ENCODE measurements around the gene ATRIP. TPM values are rescaled to one million over a fixed set of nuclear protein-coding genes. Genes with fewer than 3 reads are reported as not detected.

Gene ATRIP
- total RNA-seq, 1 experiment from 2014 or later, result 16.1 TPM

DNA sequence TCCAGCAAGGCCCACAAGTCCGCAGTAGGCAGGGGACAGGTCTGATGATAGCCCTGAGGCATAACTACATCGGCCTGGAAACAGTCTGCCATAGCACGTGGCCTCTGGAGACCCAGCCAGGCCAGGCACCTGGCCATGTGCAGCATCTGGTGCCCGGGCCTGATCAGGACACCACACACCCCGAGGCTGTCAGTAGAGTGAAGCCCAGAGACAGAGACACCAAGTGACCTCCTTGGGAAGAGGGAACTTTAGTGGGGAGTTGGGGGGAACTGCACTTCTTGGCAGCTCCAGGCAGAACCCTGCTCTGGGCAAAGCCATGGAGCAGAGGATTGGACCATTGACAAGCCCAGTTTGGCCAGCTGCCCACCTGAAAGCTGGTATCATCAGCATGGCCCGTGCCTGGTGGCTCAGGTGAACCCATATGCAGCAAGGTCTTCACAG, 56.2 kb downstream of the ATRIP start:
- peaks cover 5% of the 10 kb centered on the region for H3F3A ChIP-seq (ENCODE audit: low read length, unreplicated experiment)
- peak overlapping the region; percentile 84 for H3K4me3 ChIP-seq (ENCODE audit: low read length)
- H3K4me2 ChIP-seq (ENCODE audit: low read length), result peak overlapping the region; percentile 97
- no peaks in the 10 kb centered on the region for H4K20me1 ChIP-seq (ENCODE audit: low read length)
- POLR2A ChIA-PET (ENCODE audit: unreplicated experiment), result no interaction called here
- no peak for ATAC-seq
- H3K27ac ChIP-seq (ENCODE audit: low read length), result no peak overlapping the region
- TF ChIP-seq, protein P1, sequence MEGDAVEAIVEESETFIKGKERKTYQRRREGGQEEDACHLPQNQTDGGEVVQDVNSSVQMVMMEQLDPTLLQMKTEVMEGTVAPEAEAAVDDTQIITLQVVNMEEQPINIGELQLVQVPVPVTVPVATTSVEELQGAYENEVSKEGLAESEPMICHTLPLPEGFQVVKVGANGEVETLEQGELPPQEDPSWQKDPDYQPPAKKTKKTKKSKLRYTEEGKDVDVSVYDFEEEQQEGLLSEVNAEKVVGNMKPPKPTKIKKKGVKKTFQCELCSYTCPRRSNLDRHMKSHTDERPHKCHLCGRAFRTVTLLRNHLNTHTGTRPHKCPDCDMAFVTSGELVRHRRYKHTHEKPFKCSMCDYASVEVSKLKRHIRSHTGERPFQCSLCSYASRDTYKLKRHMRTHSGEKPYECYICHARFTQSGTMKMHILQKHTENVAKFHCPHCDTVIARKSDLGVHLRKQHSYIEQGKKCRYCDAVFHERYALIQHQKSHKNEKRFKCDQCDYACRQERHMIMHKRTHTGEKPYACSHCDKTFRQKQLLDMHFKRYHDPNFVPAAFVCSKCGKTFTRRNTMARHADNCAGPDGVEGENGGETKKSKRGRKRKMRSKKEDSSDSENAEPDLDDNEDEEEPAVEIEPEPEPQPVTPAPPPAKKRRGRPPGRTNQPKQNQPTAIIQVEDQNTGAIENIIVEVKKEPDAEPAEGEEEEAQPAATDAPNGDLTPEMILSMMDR (conservative IDR thresholded peaks at IDR 0.05; ENCODE audit: low read depth, low read length), result no peak
- no peak for TF ChIP-seq EZH2 (IDR thresholded peaks at IDR 0.05; ENCODE audit: low read length, unreplicated experiment)
- no peak for TF ChIP-seq EZH2phosphoT487 (IDR thresholded peaks at IDR 0.05; ENCODE audit: borderline replicate concordance, low read length)
- BruUV-seq (replicated peaks), result no TSS peak
- H3K9ac ChIP-seq (ENCODE audit: low read length), result no peak overlapping the region
- no peaks in the 10 kb centered on the region for H3K9me3 ChIP-seq (ENCODE audit: low read length)
- intact Hi-C loops (cut with micrococcal nuclease), result no loop called here
- CTCF ChIA-PET, result interaction anchor here (1.1 kb wide), 1 partner anchor 133 kb away, joined by 3 read pairs; the partner anchor contains the start of gene SLC26A6
- no peak overlapping the region for H2AFZ ChIP-seq (ENCODE audit: low read length)
- H3K27me3 ChIP-seq (ENCODE audit: low read length), result no peaks in the 10 kb centered on the region
- no peaks in the 10 kb centered on the region for H3K9me2 ChIP-seq (replicated peaks; ENCODE audit: low read length)
- H3K79me2 ChIP-seq (ENCODE audit: low read length), result peaks cover 30% of the 10 kb centered on the region
- H3K36me3 ChIP-seq (ENCODE audit: low read depth, low read length), result no peaks in the 10 kb centered on the region
- H3K4me1 ChIP-seq (ENCODE audit: insufficient read depth, low read length), result peaks cover 56% of the 10 kb centered on the region
- DNase-seq, result no peak

- BruUV-seq (replicated peaks), result no TSS peak
- Histone ChIP-seq H3K9me2 (replicated peaks; ENCODE audit: low read length) (no peaks in the 10 kb centered on the region), H3K27me3 (ENCODE audit: low read length) (no peaks in the 10 kb centered on the region), H3K79me2 (ENCODE audit: low read length) (peaks cover 30% of the 10 kb centered on the region), H2AFZ (ENCODE audit: low read length) (peak overlapping the region; percentile 86), H3K27ac (ENCODE audit: low read length) (peak overlapping the region; percentile 16; the same call in 1 of the 2 replicates), H3K4me2 (ENCODE audit: low read length) (peak overlapping the region; percentile 97), H3F3A (ENCODE audit: low read length, unreplicated experiment) (peaks cover 5% of the 10 kb centered on the region), H3K9ac (ENCODE audit: low read length) (peak overlapping the region; percentile 82), H3K9me3 (ENCODE audit: low read length) (no peaks in the 10 kb centered on the region), H3K4me3 (ENCODE audit: low read length) (peak overlapping the region; percentile 84), H4K20me1 (ENCODE audit: low read length) (no peaks in the 10 kb centered on the region), H3K4me1 (ENCODE audit: insufficient read depth, low read length) (peaks cover 64% of the 10 kb centered on the region), H3K36me3 (ENCODE audit: low read depth, low read length) (no peaks in the 10 kb centered on the region)
- ChIA-PET POLR2A (ENCODE audit: unreplicated experiment) (no interaction called here), CTCF (interaction anchor here (1.1 kb wide), 1 partner anchor 132 kb away, joined by 3 read pairs; the partner anchor contains the start of gene SLC26A6)
- TF ChIP-seq, protein P1 (conservative IDR thresholded peaks at IDR 0.05; ENCODE audit: low read depth, low read length), result no peak
- no peak for TF ChIP-seq EZH2phosphoT487 (IDR thresholded peaks at IDR 0.05; ENCODE audit: borderline replicate concordance, low read length)
- TF ChIP-seq EZH2 (IDR thresholded peaks at IDR 0.05; ENCODE audit: low read length, unreplicated experiment), result no peak
- ATAC-seq (peak; percentile 27), DNase-seq (peak; percentile 55)
- intact Hi-C loops (cut with micrococcal nuclease), result no loop called here
Measured at GRCh38 chr3:48503401-48504050, 57.0 kb downstream of the ATRIP start.

Data from PC-3 (cell line).